Measurements from ENCODE around the gene EIF3F.
A peak's percentile ranks its signal among the peaks of the same experiment; 100 is the strongest.
"Not testable (repeated sequence)": the region's sequence is repeated elsewhere in the genome, so short reads cannot be mapped to it uniquely, and the experiment has no call there.

Gene EIF3F, protein sequence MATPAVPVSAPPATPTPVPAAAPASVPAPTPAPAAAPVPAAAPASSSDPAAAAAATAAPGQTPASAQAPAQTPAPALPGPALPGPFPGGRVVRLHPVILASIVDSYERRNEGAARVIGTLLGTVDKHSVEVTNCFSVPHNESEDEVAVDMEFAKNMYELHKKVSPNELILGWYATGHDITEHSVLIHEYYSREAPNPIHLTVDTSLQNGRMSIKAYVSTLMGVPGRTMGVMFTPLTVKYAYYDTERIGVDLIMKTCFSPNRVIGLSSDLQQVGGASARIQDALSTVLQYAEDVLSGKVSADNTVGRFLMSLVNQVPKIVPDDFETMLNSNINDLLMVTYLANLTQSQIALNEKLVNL

DNA sequence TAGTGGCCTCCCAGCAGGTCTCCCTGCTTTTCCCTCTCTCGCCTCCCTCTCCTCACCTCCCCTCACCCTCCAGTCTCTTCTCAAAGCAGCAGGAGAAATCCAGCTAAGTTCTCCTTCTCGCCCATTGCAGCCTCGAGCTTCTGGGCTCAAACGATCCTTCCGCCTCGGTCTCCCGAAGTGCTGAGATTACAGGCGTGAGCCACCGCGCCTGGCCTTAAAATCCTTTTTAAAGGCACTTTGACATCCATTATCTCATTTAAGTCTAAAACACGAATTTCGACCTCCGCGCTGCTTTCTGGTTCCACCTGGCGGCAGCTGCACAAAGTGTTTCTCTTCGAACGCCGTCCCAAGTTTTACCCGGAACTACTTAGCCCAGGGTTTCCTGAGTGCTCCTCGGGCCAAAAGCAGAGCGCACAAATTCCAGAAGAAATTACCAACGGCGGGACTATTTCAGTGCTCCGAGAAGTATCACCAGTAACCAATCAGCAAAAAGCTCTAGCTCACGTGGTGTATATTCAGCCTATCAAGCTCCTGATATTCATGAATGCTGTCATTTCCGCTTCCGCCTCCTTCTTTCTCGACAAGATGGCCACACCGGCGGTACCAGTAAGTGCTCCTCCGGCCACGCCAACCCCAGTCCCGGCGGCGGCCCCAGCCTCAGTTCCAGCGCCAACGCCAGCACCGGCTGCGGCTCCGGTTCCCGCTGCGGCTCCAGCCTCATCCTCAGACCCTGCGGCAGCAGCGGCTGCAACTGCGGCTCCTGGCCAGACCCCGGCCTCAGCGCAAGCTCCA is at the start of gene EIF3F:
Gene EIF3F, plus strand, starts transcription at position 570 of the 792 bp plus-strand sequence. Its CDS starts 16 bp downstream, at position 586.
- DNase-seq: peak; percentile 96

DNA sequence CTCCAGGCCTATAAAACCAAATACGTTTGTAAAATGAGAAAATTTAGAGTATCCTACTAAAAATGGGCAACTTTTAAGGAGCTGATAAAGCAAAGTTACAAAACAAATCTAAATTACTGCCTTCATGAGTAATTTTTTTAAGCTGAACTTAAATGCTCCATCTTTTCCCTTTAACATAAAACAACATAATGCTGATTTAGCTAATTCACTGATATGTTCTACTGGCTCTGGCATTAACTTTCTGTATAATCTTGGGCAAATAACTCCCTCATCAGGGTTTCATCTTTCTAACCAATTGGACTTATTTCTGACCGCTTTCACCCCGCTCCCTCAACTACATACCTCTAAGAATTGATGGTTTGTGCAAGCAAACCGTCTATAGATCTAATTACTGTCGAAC is 46.0 kb upstream of the EIF3F start:
- no peak for DNase-seq

DNA sequence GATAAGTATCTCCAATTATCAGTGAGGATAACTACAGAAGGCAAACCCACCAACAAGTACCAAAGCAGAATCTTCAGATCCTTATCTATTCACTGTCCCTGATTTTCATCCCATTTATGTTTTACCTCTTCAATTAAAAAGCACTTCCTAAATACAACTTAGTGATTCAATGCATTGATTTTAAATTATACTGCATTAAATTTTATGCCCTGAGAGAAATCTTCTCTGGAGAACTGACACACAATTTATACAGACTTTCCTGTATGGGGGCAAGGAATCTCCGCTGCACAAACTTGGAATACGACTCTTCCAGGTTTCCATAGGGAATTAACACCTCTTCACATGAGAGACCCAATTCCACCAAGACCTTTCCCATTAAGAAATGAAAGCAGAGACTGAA is 45.5 kb upstream of the EIF3F start, which contains the start of gene OR10A3:
Gene OR10A3, minus strand, starts transcription at position 101 of the 400 bp plus-strand sequence. CDS start 2,188 bp downstream, outside the sequence.
- DNase-seq: no peak

DNA sequence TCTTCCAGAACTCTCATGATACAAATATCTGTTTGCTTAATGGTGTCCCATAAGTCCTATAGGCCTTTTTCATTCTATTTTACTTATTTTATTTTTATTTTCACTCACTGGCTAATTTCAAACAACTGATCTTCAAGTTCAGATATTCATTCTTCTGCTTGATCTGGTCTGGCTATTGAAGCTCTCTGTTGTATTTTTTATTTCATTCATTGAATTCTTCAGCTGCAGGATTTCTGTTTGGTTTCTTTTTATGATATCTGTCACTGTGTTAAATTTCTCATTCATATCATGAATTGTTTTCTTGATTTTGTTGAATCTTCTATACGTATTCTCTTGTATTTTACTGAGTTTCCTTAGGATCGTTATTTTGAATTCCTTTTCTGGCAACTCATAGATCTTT is 43.0 kb upstream of the EIF3F start:
- DNase-seq: no peak

DNA sequence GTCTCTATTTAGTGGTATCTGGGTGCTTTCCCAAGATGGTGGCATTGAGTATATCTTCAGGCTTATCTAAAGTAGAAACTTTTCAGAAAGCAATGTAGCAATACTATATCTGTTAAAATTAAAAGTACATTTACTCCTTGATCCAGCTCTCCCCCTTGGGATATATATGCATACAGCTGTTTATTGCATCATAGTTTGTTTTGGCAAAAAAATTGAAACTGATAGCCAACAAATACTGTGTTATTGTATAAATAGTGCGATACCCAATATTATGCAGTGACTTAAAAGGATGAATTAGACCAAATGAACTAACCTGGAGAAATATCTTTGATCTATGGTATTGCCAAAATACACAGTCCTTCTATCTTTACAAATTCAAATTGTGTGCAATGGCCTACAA is 37.2 kb upstream of the EIF3F start:
- DNase-seq: no peak

DNA sequence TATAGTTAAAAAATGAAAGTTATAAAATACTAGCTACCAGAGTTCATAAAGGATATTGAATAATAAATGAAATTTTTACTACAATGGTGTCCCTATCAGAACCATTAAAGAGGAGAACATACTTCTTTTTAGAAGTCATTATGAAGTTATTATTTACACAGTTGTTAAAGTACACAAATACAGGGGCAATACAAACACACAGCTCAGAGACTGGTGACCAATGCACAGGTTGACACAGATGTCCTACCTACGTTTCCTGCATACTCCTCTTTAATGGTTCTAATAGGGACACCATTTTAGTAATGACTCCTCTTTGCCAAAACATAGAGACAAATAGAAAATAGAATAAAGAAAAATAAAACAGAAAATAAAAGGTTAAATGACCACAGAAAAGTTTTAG is 31.9 kb upstream of the EIF3F start:
- DNase-seq: no peak

DNA sequence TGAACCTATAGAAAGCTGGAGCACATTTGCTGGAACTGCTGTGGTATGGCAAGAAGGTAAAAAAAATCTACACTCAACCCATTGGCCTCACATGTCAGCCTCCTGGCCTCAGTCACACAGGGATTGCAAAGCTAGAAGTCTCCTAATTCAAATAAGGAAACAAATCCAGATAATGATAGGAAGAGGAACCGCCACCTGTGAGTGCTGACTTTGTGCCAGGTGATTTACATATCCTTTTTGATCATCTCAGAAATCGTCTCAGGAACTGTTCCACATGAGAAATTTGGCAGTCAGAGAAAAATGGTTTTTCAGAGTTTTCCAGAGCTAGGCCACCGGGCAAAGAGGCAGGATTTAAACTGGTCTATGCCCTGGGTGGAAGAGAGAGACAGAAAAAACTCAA is 22.9 kb upstream of the EIF3F start:
- DNase-seq: no peak

DNA sequence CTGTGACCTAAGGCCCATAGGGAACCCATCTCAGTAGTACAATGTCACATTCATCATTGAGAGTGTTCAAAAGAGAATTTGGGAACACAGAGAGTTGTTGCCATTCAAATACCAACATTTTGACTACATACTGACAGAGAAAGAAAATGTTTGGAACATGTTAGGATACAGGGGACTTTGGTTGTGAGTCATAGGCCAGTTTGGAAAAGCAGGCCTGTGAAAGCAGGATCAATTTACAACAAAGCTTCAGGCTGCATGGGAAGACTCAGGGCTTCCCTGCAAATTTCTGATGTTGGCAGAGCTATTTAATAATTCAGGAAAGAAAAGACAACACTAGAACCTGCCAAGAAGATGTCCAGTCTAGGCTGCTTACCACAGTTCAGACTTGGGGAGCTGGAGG is 22.3 kb upstream of the EIF3F start:
- DNase-seq: no peak

DNA sequence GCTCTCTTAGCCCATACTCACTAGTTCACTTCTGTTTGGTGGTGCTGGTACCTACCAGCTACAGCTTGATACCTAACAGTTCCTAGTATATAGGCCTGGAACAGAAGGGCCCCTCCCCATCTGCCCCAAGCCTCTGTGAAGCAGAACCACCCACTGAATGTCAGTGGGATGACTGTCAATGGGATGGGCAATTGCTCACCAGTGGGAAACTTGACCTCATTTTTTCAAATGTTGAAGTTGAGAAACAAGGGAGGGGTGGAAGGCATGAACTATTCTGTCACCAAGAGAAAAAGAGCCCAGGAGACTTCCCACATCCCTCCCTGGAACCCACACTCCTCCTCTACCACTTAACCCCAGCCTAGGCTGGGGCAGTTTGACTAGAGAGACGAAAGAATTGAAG is 21.8 kb upstream of the EIF3F start, which contains the start of gene NLRP10:
Gene NLRP10, minus strand, starts transcription at position 62 of the 400 bp plus-strand sequence. CDS start 1,952 bp downstream, outside the sequence.
- DNase-seq: no peak

DNA sequence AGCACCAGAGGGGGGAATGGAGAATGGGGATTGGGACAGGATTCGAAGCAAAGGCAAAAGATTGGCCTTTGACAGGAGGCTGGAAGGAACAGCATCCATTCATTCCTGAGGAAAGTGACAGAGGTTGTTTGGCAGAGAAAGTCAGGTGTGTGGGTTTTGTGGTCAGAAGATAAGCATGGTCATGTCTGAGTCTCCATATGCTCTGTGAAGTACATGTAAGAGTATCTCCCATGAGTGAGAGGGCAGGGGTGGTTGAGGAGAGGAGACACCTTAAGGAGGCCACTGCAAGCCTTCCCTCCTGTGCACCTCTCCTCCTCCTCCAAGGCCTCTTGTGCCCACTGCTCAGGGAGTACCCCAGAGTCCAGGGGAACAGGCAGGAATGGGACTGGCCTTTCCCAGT is 20.0 kb upstream of the EIF3F start:
- DNase-seq: no peak

DNA sequence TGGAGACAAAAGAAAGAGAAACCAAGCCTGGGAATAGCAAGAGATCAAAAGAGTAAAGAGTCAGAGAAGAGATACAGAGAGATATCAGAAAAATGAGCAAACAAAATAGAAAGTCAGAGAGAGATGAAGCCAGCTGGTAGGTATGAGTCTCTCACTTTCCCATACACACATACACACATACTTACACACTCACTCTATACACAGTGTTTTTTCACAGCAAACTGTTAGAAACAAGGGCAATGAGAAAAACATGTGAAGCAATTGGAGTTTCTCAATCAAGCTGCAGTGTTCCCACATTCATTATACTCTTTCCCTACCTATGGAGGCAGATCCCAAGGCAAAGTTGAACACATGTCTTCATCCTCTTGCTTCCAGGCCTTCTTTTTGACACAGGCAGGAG is 19.3 kb upstream of the EIF3F start:
- DNase-seq: no peak

DNA sequence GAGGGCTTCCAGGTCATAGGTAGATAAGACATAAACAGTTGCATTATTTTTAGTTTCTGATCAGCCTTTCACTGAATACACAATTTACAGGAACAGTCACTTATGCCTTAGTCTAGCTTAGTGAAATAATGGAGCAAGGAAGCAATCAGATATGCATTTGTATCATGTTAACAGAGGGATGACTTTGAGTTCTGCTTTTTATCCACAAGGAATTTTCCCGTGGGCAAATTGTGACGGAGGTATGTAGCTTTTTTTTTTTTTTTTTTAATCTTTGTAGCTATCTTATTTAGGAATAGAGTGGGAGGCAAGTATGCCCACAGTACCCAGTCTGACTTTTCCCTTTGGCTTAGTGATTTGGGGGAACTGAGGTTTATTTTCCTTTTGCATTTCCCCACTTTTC is 18.5 kb upstream of the EIF3F start:
- DNase-seq: no peak

DNA sequence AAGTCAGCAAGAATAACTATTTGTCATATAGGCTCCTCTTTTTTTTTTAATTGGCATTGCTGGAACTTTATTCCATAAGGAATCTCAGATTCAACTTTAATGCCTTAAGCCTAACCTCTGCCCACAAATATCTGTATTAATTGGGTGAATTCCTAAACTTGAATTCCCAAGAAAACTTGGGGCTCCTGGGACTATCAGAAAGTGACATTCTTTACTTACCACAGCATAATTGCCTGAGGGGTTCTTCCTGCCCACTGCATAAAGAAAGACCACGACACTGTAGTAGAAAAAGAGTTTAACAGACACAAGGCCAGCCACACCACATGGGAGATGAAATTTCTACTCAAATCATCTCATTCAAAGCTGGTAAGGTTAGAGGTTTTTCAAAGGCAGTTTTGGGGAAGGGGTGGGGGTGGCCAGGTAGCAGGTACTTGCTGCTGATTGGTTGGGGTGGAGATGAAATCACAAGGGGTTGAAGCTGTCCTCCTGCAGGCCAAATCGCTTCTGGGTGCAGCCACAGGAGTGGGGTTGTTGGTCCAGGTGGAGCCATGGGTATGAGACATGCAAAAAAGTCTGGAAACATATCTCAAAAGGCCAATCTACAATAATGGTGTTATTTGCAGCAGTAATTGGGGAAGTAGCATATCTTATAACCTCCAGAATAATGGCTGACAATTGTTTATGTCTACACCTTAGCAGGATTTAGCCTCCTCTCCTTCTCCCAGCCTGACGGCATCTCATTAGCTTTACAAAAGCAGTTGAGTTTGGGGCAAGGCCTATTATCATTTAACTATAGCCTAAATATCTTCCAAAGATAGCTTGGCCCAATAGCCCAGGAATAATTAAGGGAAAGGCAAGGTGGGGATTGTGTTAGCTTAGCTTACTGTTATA is 17.1 kb upstream of the EIF3F start:
- DNase-seq: no peak

DNA sequence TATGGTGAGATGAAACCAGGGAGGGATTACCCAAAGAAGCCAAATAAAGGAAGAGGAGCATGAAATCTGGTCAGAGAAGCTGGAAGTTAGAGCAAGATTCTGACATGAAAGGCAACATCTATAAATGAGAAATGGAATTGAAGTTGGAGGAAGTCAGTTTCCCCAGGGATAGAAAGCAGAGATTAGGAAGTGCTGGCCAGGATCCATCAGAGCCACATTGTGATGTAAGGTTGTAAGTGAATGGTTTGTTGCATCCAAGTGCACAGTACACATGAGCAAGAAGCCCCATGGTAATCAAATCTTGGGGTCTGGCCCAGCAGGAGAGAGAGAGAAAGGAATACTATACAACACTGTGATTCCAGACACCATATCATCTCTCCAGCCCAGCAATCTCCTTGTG is 15.3 kb upstream of the EIF3F start:
- no peak for DNase-seq

DNA sequence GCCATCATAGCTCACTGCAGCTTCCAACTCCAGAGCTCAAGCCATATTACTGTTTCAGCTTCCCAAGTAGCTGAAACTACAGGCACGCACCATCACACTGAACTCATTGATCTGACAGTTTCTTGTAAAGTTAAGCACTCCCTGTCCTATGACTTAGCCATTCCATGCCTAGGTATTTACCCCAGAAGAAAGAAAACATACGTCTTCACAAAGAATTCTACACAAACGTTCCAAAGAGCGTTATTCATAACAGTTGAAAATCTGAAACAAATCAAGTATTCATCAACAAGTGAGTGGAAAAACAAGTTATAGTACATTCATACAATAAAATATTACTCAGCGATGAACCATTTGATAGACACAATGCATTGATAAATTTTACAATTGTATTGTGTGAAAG is 14.1 kb upstream of the EIF3F start:
- no peak for DNase-seq

DNA sequence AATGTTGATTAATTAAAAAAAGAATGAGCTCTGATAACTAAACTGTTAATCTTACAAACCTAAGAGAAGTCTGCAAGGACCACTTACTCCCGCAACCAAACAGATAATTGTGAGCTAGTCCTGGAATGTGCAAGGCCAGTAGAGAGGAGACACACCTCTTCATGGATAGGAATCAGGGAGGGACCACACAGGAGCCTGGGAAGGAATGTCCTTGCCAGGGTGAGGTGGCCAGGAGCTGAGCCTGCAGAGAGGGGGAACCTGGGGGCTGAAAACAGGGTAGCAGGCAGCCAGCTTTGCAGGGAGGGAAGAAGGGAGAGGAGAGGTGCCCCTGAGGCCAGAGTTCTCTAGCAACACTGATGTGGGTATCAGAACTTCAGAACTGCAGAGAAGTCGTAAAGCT is 12.5 kb upstream of the EIF3F start:
- DNase-seq: no peak

DNA sequence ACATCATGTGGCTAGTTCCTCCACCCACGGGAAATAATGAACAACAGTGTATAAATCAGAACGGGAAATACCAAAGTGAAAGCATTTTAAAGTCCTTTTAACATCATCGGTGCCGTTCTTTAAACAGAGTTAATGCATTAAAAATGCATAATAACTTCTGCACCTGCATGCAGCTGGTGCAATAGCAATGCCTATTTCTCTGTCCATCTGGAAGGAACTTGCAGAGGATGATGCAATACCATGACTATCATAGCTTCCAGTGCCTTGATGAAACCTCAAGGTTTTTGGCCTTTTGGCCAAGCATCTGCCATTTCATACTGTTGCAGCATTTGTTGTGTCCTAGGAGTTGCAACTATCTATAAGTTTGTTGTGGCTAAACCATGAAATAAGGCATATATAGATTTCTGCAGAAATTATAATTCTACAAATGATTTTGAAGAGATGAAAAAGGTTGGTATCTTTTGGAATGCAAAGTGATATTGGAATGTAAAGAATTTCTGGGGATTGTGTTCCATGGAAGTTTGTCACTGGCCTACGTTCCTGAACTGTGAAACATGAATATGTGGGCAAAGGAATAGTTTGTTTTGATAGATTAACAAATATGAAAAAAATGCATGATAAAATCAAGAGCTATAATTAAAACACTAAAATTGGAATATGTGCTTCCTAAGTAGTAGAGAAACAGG is 9.8 kb upstream of the EIF3F start:
- no peak for DNase-seq

DNA sequence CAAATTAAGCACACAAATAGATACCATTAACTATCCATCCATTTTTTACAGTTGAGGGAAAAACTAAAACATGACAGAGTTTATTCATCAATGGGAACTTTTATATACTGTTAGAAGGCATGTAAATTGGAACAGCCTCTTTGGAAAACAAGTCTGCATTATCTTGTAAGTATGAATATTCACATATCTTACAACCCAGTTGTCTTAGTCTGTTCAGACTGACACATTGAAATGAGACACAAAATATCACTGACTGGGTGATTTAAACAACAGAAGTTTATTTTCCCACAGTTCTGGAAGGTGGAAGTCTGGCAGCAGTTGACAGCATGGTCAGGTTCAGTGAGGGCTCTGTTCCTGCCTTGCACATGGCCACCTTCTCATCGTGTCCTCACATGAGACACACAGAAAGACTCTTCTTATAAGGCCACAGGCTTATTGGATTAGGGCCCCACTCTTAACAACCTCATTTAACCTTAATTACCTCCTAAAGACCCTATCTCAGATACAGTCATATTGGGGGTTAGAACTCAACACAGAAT is 5.4 kb upstream of the EIF3F start:
- no peak for DNase-seq

DNA sequence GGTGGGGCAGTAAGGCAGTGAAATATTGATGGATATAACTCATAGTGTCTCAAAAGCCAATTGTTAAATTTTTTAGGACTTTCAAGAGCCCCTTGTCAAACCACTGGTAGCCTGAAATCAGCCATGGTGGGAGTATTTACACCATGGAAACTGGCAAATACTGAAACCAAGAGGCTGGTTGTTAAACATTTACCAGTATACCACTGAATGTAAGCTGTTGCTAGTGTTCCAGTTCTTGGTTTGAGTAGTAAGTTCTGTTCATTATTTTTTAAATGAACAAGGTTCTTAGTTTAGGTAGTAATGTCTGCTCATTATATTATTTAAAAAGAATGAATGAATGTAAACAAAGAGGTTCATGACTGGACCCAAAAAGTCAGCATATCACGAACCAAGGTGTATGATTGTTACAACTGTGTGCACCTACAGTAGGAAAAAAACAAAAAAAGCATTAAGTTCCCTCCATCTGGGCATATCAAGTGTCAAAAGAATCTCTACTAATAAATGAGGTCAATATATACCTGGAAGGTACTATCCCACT is 4.5 kb upstream of the EIF3F start:
- DNase-seq: no peak

DNA sequence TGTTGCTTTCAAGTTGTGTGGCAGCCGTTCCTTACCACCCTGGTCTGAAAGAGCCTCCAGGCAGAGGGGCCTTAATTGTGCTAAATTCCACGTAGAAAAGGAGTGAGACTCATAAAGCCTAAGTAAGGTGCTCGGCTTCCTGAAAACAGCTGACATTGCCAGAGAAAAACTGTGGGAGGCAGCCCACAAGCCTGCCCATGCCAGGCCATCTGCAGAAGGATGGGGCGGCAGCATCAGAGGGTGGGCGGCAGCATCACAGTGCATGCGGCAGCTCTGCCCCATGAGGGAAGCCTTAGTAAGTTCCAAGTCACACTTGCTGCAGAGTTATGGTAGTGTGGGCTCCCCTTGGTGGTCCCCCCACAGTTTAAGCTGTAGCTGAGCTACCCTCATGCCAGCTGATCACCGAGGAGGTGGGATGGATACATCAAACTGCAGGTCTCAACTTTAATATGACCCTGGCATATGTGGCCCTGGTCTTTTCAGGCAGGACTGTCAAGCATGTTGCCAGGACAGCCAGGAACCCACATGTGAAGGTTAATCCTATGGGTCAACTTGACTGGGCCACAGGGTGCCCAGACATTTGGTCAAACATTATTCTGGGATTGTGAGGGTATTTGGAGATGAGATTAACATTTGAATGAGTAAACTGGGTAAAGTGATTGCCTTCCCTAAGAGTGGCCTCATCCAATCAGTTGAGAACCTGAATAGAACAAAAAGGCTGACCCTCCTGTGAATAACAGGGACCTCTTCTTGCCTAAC is 3.1 kb upstream of the EIF3F start:
- no peak for DNase-seq

DNA sequence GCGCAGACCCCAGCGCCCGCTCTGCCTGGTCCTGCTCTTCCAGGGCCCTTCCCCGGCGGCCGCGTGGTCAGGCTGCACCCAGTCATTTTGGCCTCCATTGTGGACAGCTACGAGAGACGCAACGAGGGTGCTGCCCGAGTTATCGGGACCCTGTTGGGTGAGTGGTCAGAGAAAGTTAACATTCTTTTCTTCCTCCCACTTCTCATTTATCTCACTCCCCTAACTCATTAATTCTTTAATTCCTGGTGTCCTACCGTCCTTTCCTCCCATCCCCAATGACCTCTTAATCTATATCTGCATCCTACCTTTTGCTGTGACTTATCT is 385 bp downstream of the EIF3F start:
- not testable (repeated sequence) for DNase-seq
